Astrocyte (in vitro differentiated cells and primary cell): ENCODE measurements around the gene LARGE1. TPM values are rescaled to one million over a fixed set of nuclear protein-coding genes. Genes with fewer than 3 reads are reported as not detected.

Source experiments
- DNase-seq: peaks from one replicate; pipeline ENCODE4 v3.0.0-alpha.2; 2010; ENCODE audit warnings: low read depth
- FAIRE-seq: peaks from 2 replicates; lab custom pipeline; 2011; peaks lifted over from hg19 to GRCh38; lab: Jason Lieb, UNC
- H2AFZ ChIP-seq: 2 replicates; pipeline ENCODE4 v1.6.0; 2012; ENCODE audit warnings: low read depth, low read length, inconsistent platforms
- H3K27ac ChIP-seq: 2 replicates; pipeline ENCODE4 v1.5.1; 2011; ENCODE audit warnings: low read depth, low read length, inconsistent platforms
- H3K27me3 ChIP-seq: 2 replicates; pipeline ENCODE4 v1.6.0; 2011; ENCODE audit warnings: low read length, inconsistent platforms; ENCODE audit not compliant: insufficient read depth
- H3K36me3 ChIP-seq: 2 replicates; pipeline ENCODE4 v1.5.1; 2011; ENCODE audit warnings: low read length, inconsistent platforms; ENCODE audit not compliant: insufficient read depth
- H3K4me1 ChIP-seq: 2 replicates; pipeline ENCODE4 v1.5.1; 2011; ENCODE audit warnings: low read length, inconsistent platforms; ENCODE audit not compliant: insufficient read depth
- H3K4me2 ChIP-seq: 2 replicates; pipeline ENCODE4 v1.6.0; 2012; ENCODE audit warnings: low read length, inconsistent platforms
- H3K4me3 ChIP-seq: 2 replicates; pipeline ENCODE4 v1.5.1; 2011; ENCODE audit warnings: low read depth, mild to moderate bottlenecking, low read length, inconsistent platforms; ENCODE audit not compliant: insufficient read depth
- H3K79me2 ChIP-seq: 2 replicates; pipeline ENCODE4 v1.6.0; 2012; ENCODE audit warnings: mild to moderate bottlenecking, low read length, inconsistent platforms; ENCODE audit not compliant: insufficient read depth
- H3K9ac ChIP-seq: 2 replicates; pipeline ENCODE4 v1.6.0; 2012; ENCODE audit warnings: mild to moderate bottlenecking, low read length, inconsistent platforms
- H3K9me3 ChIP-seq: 2 replicates; pipeline ENCODE4 v1.5.1; 2012; ENCODE audit warnings: low read depth, mild to moderate bottlenecking, low read length, inconsistent platforms; ENCODE audit not compliant: insufficient read depth
- H4K20me1 ChIP-seq: 2 replicates; pipeline ENCODE4 v1.6.0; 2012; ENCODE audit warnings: low read length, inconsistent platforms; ENCODE audit not compliant: insufficient read depth
- H3K27ac Mint-ChIP-seq: one replicate; pipeline ENCODE4 v1.8.0; 2021; ENCODE audit warnings: mild to moderate bottlenecking, mixed read lengths; ENCODE audit not compliant: unreplicated experiment
- H3K27me3 Mint-ChIP-seq: one replicate; pipeline ENCODE4 v1.8.0; 2021; ENCODE audit warnings: low read depth, mixed read lengths; ENCODE audit not compliant: unreplicated experiment
- H3K36me3 Mint-ChIP-seq: one replicate; pipeline ENCODE4 v1.8.0; 2021; ENCODE audit warnings: low read depth, mixed read lengths; ENCODE audit not compliant: unreplicated experiment
- H3K4me1 Mint-ChIP-seq: one replicate; pipeline ENCODE4 v1.8.0; 2021; ENCODE audit warnings: low read depth, mixed read lengths; ENCODE audit not compliant: unreplicated experiment
- H3K4me3 Mint-ChIP-seq: one replicate; pipeline ENCODE4 v1.8.0; 2021; ENCODE audit warnings: mild to moderate bottlenecking, moderate library complexity, mixed read lengths; ENCODE audit not compliant: unreplicated experiment
- H3K9me3 Mint-ChIP-seq: one replicate; pipeline ENCODE4 v1.8.0; 2021; ENCODE audit warnings: mild to moderate bottlenecking, mixed read lengths; ENCODE audit not compliant: unreplicated experiment
- EZH2 ChIP-seq: IDR thresholded peaks from 2 replicates; pipeline ENCODE4 v1.6.1; 2012; ENCODE audit warnings: mild to moderate bottlenecking, low read length, inconsistent platforms; ENCODE audit not compliant: insufficient read depth
- total RNA-seq: library from RNA; stranded (reverse); gene quantifications from 2 replicates; pipeline ENCODE4 v1.2.1, GENCODE V29; 2021
- TF ChIP-seq, protein P1 (sequence below): IDR thresholded peaks from 2 replicates; pipeline ENCODE4 v1.5.1; 2011; ENCODE audit warnings: low read depth, mild to moderate bottlenecking, inconsistent platforms, low read length, moderate library complexity; ENCODE audit not compliant: insufficient read depth

The LARGE1 gene
- total RNA-seq, 1 donor from 2014 or later = 92.6 TPM

DNA sequence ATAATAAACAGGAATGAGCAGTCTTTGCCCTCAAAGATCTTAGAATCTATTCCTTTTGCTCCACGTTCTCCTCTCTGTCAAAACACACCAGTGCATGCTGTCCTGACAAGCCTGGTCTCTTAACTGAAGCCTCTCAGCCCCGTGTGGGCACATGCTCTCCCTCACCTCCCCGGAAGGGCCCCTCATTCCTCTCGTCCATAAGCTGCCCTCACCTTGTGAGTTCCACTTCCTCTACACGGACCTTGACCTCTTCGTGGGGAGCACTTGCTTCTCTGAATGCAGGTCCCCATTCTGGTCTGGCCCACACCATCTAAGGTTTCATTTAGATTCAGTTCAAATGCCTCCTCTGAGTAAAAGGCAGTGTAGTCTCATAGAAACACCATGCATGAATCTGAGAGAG lies 449.8 kb downstream of the LARGE1 start:
- Histone ChIP-seq H3K4me3 (no peak overlapping the region), H3K27ac (no peak overlapping the region), H3K79me2 (no peaks in the 10 kb centered on the region), H3K36me3 (no peaks in the 10 kb centered on the region), H3K9ac (no peak overlapping the region), H2AFZ (no peak overlapping the region), H4K20me1 (peaks cover 3% of the 10 kb centered on the region), H3K4me1 (no peaks in the 10 kb centered on the region), H3K27me3 (no peaks in the 10 kb centered on the region), H3K9me3 (no peaks in the 10 kb centered on the region), H3K4me2 (no peak overlapping the region)
- DNase-seq = no peak
- Mint-ChIP-seq H3K9me3 (no peaks in the 10 kb centered on the region), H3K36me3 (peaks cover 2% of the 10 kb centered on the region), H3K27me3 (no peaks in the 10 kb centered on the region), H3K4me1 (peaks cover 7% of the 10 kb centered on the region), H3K27ac (no peak overlapping the region), H3K4me3 (no peak overlapping the region)
- no peak for FAIRE-seq
- no peak for TF ChIP-seq EZH2
- TF ChIP-seq, protein P1, sequence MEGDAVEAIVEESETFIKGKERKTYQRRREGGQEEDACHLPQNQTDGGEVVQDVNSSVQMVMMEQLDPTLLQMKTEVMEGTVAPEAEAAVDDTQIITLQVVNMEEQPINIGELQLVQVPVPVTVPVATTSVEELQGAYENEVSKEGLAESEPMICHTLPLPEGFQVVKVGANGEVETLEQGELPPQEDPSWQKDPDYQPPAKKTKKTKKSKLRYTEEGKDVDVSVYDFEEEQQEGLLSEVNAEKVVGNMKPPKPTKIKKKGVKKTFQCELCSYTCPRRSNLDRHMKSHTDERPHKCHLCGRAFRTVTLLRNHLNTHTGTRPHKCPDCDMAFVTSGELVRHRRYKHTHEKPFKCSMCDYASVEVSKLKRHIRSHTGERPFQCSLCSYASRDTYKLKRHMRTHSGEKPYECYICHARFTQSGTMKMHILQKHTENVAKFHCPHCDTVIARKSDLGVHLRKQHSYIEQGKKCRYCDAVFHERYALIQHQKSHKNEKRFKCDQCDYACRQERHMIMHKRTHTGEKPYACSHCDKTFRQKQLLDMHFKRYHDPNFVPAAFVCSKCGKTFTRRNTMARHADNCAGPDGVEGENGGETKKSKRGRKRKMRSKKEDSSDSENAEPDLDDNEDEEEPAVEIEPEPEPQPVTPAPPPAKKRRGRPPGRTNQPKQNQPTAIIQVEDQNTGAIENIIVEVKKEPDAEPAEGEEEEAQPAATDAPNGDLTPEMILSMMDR = no peak

- Histone ChIP-seq H3K4me3 (no peak overlapping the region), H3K36me3 (no peaks in the 10 kb centered on the region), H3K79me2 (no peaks in the 10 kb centered on the region), H3K27me3 (no peaks in the 10 kb centered on the region), H3K4me2 (no peak overlapping the region), H2AFZ (no peak overlapping the region), H3K9ac (no peak overlapping the region), H3K9me3 (no peaks in the 10 kb centered on the region), H3K4me1 (no peaks in the 10 kb centered on the region), H4K20me1 (peaks cover 3% of the 10 kb centered on the region), H3K27ac (no peak overlapping the region)
- Mint-ChIP-seq H3K27ac (peak overlapping the region; percentile 50), H3K4me3 (no peak overlapping the region), H3K27me3 (no peaks in the 10 kb centered on the region), H3K9me3 (no peaks in the 10 kb centered on the region), H3K4me1 (peaks cover 7% of the 10 kb centered on the region), H3K36me3 (peaks cover 2% of the 10 kb centered on the region)
- no peak for DNase-seq
- FAIRE-seq = no peak
- TF ChIP-seq EZH2 = no peak
- TF ChIP-seq, protein P1 = no peak
Measured at GRCh38 chr22:33467620-33468095, 452.6 kb downstream of the LARGE1 start.

- no peak for TF ChIP-seq EZH2
- TF ChIP-seq, protein P1 = no peak
- FAIRE-seq = no peak
- no peak overlapping the region for H3K9ac ChIP-seq
- no peak overlapping the region for H3K4me3 ChIP-seq
- Mint-ChIP-seq H3K9me3 (peaks cover 1% of the 10 kb centered on the region), H3K4me3 (no peak overlapping the region), H3K4me1 (peaks cover 2% of the 10 kb centered on the region), H3K36me3 (peaks cover 4% of the 10 kb centered on the region), H3K27ac (no peak overlapping the region), H3K27me3 (no peaks in the 10 kb centered on the region)
- H4K20me1 ChIP-seq = peaks cover 3% of the 10 kb centered on the region
- DNase-seq = no peak
- H3K4me2 ChIP-seq = no peak overlapping the region
- H3K27me3 ChIP-seq = no peaks in the 10 kb centered on the region
- H2AFZ ChIP-seq = no peak overlapping the region
- H3K79me2 ChIP-seq = no peaks in the 10 kb centered on the region
- H3K27ac ChIP-seq = no peak overlapping the region
- no peaks in the 10 kb centered on the region for H3K9me3 ChIP-seq
- H3K4me1 ChIP-seq = no peaks in the 10 kb centered on the region
- H3K36me3 ChIP-seq = no peaks in the 10 kb centered on the region
Measured at GRCh38 chr22:33467080-33467479, 453.2 kb downstream of the LARGE1 start.
